Neural cell (in vitro differentiated cells): ENCODE data around the gene APP.

ENCODE experiments used
- CTCF ChIP-seq: fragments of 450-650 bp; IDR thresholded peaks from 2 replicates; pipeline ENCODE4 v1.5.1; 2014; ENCODE audit warnings: antibody characterized with exemption, mild to moderate bottlenecking, moderate library complexity; ENCODE audit not compliant: poor library complexity, severe bottlenecking
- EP300 ChIP-seq: fragments of 450-650 bp; conservative IDR thresholded peaks from 2 replicates; pipeline ENCODE4 v1.6.1; 2014; ENCODE audit warnings: antibody characterized with exemption, mild to moderate bottlenecking, moderate library complexity; ENCODE audit not compliant: poor library complexity, severe bottlenecking
- EZH2 ChIP-seq: fragments of 200-600, 300-800 bp; shearing (Covaris generic), sonication (generic); IDR thresholded peaks from 2 replicates; pipeline ENCODE4 v1.6.1; 2014; ENCODE audit warnings: antibody characterized with exemption, low read length, borderline replicate concordance, mild to moderate bottlenecking; ENCODE audit not compliant: insufficient read depth, poor library complexity, severe bottlenecking
- MXI1 ChIP-seq: fragments of 450-650 bp; conservative IDR thresholded peaks from 2 replicates; pipeline ENCODE4 v1.6.1; 2014; ENCODE audit warnings: antibody characterized with exemption, mild to moderate bottlenecking; ENCODE audit not compliant: poor library complexity, severe bottlenecking
- POLR2AphosphoS5 ChIP-seq: IDR thresholded peaks from 2 replicates; pipeline ENCODE4 v1.6.1; 2012
- RAD21 ChIP-seq: fragments of 450-650 bp; conservative IDR thresholded peaks from 2 replicates; pipeline ENCODE4 v1.6.1; 2014; ENCODE audit warnings: antibody characterized with exemption, mild to moderate bottlenecking, moderate library complexity
- REST ChIP-seq: IDR thresholded peaks from 2 replicates; pipeline ENCODE4 v1.6.1; 2012; ENCODE audit warnings: borderline replicate concordance
- SMC3 ChIP-seq: fragments of 450-650 bp; conservative IDR thresholded peaks from 2 replicates; pipeline ENCODE4 v1.6.1; 2014; ENCODE audit warnings: antibody characterized with exemption, mild to moderate bottlenecking, moderate library complexity; ENCODE audit not compliant: poor library complexity
- TAF1 ChIP-seq: IDR thresholded peaks from 2 replicates; pipeline ENCODE4 v1.6.1; 2012; ENCODE audit warnings: low read depth

GRCh38 chr21:25983745-25984144, 186.8 kb downstream of the APP start:
- no peak for TF ChIP-seq CTCF
- no peak for TF ChIP-seq EZH2
- no peak for TF ChIP-seq EP300
- TF ChIP-seq TAF1, result no peak
- TF ChIP-seq REST, result no peak
- TF ChIP-seq RAD21, result no peak
- TF ChIP-seq SMC3, result no peak
- TF ChIP-seq POLR2AphosphoS5, result no peak
- no peak for TF ChIP-seq MXI1
